Stimulated activated naive CD8-positive, alpha-beta T cell treated with anti-CD3 and anti-CD28 coated beads, Interleukin-15, Interleukin-2, amounts not matched to agents 100 U/mL and 50 U/mL, for 24 hours (primary cell): ENCODE measurements around the gene LIG4.
A peak's percentile ranks its signal among the peaks of the same experiment; 100 is the strongest.

ENCODE experiments used
- ATAC-seq: fragments of 150-1000 bp; cut with Tn5 transposase; one replicate; pipeline ENCODE4 v1.10.0; 2021
- DNase-seq: peaks from one replicate; pipeline ENCODE4 v3.0.0; 2021

Gene LIG4

DNA sequence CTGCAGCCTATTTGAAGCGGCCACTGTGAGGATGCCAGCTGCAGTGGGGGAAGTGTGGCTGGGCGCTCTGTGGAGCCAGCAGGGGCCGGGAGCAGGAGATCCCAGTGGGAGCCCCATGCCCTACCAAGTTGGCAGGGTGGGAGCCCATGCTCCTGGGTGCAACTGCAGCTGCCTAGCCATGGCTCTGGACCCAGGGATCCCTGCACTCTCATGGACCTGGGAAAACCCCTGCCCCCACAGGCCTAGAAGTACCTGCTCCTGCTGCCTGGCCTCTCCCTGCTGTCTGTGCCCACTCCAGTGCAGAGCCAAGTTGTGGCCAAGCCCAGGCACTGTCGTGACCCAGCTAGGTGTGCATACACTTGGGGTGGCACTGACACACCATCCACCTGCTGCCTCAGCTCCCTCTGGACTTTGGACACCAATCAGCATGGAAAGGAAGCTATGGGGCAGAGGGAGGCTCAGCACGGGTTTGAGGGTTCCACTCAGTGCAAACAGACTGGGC, 20.9 kb downstream of the LIG4 start:
- DNase-seq (no peak), ATAC-seq (no peak)

DNA sequence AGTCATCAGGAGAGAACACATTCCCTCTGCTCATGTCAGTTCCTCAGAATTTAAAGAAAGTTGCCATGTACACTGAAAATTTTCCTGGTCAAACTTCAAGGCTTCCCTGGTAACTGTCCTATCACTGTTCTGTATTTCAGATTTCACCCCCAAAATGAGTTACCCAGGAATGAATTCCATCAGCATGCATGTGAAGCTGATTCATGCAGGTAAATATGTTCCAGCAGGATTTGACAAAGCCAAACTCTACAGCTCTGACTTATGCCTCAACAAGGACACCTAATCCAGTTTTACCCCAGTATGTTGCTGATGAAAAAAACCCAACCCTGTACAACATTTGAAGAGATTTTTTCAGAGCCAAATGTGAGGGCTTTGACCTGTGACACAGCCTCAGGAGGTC, 21.5 kb downstream of the LIG4 start:
- ATAC-seq (no peak), DNase-seq (no peak)

DNA sequence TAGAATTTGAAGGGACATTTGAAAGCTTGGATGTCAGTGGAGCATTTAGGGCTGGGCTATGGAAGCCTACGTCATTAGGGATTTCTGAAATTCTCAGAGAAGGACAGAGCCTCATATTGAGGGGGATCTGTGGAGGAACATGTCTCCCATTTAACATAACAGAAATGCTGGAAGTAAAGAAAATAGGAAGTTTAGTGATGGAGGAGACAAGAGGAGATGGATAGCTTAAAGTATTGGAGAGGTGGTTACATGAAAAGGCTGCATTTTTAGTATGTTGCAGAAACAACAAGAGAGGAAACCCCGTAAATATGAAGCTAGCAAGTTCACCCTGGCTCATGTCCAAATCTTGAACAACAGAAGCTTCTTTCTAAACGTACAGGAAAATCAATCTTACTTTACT, 24.4 kb downstream of the LIG4 start:
- ATAC-seq (no peak), DNase-seq (no peak)

DNA sequence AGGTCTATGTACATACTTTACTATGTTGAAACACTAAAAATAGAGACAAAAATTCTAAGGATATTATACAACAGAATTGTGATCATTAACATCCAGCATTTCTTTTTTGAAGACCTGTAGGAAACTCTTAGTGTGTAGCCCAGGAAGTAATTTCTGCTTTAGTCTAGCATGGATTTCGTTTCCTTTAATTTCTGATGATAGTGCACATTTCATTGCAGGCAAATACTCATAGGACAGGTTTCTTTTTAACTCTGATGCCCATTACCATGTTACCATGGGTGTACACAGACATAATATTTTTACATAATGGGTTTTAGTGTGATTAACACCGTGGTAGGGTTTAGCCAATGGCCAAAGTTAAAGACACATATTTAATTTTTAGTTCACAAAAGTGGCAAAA, 27.1 kb downstream of the LIG4 start:
- no peak for DNase-seq
- no peak for ATAC-seq

DNA sequence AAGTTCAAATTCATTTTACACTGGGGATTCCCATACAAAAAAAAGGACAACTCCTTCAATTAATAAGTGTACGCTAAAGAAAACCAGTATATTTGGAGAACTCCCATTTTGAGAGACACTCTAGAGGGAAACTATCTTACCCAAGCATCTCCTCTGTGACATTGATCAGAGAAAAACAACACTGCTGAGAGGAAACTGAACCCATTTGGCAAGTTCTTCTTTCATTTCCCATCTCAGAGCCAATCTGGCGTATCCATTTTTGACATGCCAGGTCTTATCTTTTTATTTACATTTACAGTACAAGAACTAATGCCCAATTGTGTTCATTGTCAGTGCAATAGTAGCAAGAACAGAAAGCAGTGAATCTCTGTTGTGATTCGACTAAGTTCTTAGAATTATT, 30.1 kb downstream of the LIG4 start:
- DNase-seq (no peak), ATAC-seq (no peak)

DNA sequence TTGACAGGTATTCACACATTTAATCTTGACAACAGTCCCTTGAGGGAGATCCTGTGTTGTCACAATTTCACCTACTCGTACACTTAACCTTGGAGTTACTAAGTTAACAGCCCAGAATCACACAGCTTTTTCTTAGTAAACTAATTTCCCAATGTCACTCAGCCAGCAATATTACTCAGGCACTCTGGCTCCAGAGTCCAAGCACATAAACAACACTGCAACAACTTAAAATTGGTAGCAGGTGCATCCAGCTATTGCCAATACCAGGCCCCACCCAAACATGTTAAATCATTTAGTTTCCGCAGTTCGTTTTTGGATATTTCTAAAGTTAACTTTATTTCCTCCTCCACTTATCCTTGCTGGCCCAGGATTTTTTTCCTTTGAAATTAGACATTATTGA, 32.7 kb downstream of the LIG4 start:
- no peak for ATAC-seq

DNA sequence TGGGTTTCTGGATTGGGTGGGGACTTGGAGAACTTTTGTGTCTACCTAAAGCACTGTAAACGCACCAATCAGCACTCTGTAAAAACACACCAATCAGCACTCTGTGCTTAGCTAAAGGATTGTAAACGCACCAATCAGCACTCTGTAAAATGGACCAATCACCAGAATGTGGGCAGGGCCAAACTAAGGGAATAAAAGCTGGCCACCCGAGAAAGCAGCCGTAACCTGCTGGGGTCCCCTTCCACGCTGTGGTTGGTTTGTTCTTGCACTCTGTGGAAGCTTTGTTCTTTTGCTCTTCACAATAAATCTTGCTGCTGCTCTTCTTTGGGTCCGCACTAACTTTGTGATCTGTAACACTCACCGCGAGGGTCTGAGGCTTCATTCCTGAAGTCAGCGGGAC, 37.3 kb downstream of the LIG4 start:
- ATAC-seq = no peak
- no peak for DNase-seq

More for the DNA sequence above, 32.7 kb downstream of the LIG4 start:
- no peak for DNase-seq

DNA sequence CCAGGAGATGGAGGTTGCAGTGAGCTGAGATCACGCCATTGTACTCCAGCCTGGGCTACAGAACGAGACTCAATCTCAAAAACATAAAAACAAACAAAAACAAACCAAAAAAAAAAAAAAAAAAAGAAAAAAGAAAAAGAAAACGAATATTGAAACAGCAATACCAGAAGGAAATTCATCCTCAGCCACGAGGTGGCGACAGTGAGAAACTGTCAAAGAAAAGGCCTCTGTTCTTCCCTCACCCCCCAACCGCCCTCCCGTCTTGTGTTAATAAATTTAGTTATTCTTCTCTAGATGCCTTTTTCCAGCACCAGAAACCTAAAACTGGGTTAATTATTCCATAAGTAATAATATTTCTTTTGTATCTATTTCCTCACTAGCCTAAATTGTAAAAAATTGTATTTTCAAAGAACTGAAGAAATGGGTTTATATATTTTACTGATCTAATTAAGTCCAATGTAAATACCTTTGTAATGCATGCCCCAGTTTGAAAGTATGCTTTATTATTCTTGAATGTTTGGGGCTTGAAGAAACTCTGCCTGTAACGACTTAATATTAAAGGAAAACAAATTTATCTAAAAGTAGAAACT, 38.6 kb downstream of the LIG4 start:
- DNase-seq (peak; percentile 73), ATAC-seq (no peak)

DNA sequence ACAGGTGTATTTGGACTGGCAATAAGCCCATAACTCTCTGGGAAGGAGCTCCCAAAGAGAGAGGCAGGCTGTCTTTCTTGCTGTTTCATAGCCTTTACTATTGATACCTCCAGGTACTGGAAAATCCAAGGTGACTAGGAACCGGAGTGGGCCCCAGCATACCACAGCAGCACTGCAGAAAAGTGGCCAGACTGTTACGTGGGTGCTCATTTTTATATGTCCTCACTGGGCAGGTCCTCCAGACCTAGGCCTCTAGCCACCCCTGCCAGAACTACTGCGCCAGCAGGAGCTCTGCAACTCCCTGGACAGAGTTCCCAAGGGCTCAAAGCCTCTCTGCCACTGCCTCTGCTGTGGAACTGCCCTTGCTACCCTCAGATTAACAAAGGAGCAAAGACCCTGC, 46.4 kb downstream of the LIG4 start:
- ATAC-seq (no peak), DNase-seq (no peak)

DNA sequence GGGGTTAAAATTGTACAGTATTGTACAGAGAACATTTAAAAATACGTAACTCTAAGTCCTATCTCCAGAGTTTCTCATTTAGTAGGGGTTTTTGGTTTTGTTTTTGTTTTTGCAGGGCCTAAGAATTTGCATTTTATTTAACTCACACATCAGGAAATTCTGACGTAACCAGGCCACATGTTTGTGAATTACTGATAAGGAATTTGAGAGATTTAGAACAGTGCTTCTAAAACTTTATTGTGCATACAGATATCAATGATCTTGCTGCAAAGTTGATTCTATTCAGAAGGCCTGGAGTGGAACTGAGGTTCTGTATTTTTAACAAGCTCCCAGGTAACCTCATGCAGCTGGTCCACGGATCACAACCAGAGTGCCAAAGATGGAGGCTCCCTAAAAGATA, 49.3 kb downstream of the LIG4 start:
- DNase-seq (no peak), ATAC-seq (no peak)

DNA sequence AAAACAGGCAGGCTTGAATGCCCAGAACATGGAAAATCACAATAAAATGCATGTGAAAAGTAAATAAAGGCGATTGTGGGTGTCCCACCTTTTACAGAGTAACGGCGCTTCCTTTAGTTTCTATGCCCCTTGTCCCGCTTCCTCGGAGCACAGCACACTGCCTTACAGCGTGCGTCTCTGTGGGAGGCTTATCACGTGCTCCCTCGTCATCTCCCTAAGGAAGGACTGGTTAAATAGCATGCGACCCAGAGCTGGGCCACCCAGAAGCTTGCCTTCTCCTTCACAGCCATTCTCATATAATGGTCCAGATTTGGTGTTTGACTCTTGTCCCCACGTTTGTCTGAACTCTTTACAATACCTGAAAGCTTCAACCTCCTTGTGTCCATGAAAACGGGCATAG, 56.6 kb downstream of the LIG4 start:
- no peak for DNase-seq
- ATAC-seq = no peak
